GM21390 (cell line): ENCODE data around the gene CHKB.

ENCODE experiments used
- ATAC-seq: cut with Tn5 transposase; IDR thresholded peaks from one replicate; pipeline ENCODE4 v1.9.1; 2021; ENCODE audit not compliant: unreplicated experiment

CHKB gene

GRCh38 chr22:50531962-50532674 is 50.5 kb downstream of the CHKB start:
- no peak for ATAC-seq

GRCh38 chr22:50531546-50531961 is 51.1 kb downstream of the CHKB start:
- no peak for ATAC-seq

GRCh38 chr22:50530877-50531545 is 51.6 kb downstream of the CHKB start:
- ATAC-seq, result no peak

- no peak for ATAC-seq
Observed at GRCh38 chr22:50530580-50530876, 52.1 kb downstream of the CHKB start.

GRCh38 chr22:50529897-50530579 is 52.6 kb downstream of the CHKB start, which contains the start of gene TYMP:
Gene TYMP, minus strand, starts transcription at chr22:50530012. Its CDS starts 303 bp downstream, at chr22:50529709.
- ATAC-seq, result peak; percentile 20

GRCh38 chr22:50529416-50529896 is 53.2 kb downstream of the CHKB start:
- ATAC-seq, result no peak
